ENCODE measurements around the gene TSPEAR.

DNA sequence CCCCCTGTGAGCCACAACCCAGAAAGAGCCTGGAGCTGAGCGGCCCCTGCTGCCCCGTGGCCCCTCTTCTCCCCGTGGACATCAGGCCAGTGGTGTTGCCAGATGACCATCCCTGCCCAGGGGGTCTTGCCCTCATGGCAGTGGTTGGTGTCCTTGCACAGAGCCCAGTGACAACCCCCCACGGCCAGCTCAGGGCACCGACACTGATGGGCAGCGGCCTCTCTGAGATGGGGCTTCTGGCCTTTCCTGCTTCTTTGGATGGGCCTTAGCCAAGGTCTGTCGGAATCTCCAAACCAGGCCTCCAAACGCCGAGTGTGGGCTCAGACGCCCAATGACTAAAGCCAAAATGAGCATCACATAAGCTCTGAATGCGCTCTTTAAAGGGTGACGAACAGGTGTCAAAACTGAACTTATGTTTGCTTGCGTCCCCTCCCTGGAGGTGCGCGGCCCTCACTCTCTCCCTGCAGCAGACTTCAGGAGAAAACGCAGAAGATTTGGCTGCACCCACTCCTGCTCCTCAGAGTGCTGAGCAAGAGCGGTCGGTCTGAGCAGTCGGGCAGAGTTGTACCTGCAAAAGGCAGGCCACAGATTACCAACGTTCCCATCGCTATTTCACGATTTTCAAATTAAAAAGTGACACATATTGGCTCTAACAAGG lies 48.4 kb upstream of the TSPEAR start:
- TF ChIP-seq, protein P1, sequence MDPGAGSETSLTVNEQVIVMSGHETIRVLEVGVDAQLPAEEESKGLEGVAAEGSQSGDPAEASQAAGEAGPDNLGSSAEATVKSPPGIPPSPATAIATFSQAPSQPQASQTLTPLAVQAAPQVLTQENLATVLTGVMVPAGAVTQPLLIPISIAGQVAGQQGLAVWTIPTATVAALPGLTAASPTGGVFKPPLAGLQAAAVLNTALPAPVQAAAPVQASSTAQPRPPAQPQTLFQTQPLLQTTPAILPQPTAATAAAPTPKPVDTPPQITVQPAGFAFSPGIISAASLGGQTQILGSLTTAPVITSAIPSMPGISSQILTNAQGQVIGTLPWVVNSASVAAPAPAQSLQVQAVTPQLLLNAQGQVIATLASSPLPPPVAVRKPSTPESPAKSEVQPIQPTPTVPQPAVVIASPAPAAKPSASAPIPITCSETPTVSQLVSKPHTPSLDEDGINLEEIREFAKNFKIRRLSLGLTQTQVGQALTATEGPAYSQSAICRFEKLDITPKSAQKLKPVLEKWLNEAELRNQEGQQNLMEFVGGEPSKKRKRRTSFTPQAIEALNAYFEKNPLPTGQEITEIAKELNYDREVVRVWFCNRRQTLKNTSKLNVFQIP (CRISPR knock-in tag; IDR thresholded peaks at IDR 0.05; ENCODE audit: borderline replicate concordance, low read depth), result no peak
- TF ChIP-seq ZNF8 (CRISPR knock-in tag; IDR thresholded peaks at IDR 0.05) (no peak), CSDC2 (CRISPR knock-in tag; IDR thresholded peaks at IDR 0.05) (no peak), ZFP30 (CRISPR knock-in tag; IDR thresholded peaks at IDR 0.05) (no peak), OSR1 (CRISPR knock-in tag; IDR thresholded peaks at IDR 0.05) (no peak), ZFP3 (CRISPR knock-in tag; IDR thresholded peaks at IDR 0.05) (no peak), ZNF565 (CRISPR knock-in tag; conservative IDR thresholded peaks at IDR 0.05; ENCODE audit: low read depth) (no peak), RARB (CRISPR knock-in tag; IDR thresholded peaks at IDR 0.05) (no peak)
- TF ChIP-seq, protein P2, sequence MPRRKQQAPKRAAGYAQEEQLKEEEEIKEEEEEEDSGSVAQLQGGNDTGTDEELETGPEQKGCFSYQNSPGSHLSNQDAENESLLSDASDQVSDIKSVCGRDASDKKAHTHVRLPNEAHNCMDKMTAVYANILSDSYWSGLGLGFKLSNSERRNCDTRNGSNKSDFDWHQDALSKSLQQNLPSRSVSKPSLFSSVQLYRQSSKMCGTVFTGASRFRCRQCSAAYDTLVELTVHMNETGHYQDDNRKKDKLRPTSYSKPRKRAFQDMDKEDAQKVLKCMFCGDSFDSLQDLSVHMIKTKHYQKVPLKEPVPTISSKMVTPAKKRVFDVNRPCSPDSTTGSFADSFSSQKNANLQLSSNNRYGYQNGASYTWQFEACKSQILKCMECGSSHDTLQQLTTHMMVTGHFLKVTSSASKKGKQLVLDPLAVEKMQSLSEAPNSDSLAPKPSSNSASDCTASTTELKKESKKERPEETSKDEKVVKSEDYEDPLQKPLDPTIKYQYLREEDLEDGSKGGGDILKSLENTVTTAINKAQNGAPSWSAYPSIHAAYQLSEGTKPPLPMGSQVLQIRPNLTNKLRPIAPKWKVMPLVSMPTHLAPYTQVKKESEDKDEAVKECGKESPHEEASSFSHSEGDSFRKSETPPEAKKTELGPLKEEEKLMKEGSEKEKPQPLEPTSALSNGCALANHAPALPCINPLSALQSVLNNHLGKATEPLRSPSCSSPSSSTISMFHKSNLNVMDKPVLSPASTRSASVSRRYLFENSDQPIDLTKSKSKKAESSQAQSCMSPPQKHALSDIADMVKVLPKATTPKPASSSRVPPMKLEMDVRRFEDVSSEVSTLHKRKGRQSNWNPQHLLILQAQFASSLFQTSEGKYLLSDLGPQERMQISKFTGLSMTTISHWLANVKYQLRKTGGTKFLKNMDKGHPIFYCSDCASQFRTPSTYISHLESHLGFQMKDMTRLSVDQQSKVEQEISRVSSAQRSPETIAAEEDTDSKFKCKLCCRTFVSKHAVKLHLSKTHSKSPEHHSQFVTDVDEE (CRISPR knock-in tag; IDR thresholded peaks at IDR 0.05), result no peak
- TF ChIP-seq, protein P3, sequence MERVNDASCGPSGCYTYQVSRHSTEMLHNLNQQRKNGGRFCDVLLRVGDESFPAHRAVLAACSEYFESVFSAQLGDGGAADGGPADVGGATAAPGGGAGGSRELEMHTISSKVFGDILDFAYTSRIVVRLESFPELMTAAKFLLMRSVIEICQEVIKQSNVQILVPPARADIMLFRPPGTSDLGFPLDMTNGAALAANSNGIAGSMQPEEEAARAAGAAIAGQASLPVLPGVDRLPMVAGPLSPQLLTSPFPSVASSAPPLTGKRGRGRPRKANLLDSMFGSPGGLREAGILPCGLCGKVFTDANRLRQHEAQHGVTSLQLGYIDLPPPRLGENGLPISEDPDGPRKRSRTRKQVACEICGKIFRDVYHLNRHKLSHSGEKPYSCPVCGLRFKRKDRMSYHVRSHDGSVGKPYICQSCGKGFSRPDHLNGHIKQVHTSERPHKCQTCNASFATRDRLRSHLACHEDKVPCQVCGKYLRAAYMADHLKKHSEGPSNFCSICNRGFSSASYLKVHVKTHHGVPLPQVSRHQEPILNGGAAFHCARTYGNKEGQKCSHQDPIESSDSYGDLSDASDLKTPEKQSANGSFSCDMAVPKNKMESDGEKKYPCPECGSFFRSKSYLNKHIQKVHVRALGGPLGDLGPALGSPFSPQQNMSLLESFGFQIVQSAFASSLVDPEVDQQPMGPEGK (CRISPR knock-in tag; IDR thresholded peaks at IDR 0.05; ENCODE audit: borderline replicate concordance), result no peak

Data from SK-N-SH treated with all-trans-retinoic acid at 6 μM for 48 hours (cell line).